ENCODE measurements around the gene CHCT1. TPM values are rescaled to one million over a fixed set of nuclear protein-coding genes. Genes with fewer than 3 reads are reported as not detected.
A peak's percentile ranks its signal among the peaks of the same experiment; 100 is the strongest.

CHCT1 gene
- total RNA-seq, 1 donor from 2014 or later, result 0.44 TPM

DNA sequence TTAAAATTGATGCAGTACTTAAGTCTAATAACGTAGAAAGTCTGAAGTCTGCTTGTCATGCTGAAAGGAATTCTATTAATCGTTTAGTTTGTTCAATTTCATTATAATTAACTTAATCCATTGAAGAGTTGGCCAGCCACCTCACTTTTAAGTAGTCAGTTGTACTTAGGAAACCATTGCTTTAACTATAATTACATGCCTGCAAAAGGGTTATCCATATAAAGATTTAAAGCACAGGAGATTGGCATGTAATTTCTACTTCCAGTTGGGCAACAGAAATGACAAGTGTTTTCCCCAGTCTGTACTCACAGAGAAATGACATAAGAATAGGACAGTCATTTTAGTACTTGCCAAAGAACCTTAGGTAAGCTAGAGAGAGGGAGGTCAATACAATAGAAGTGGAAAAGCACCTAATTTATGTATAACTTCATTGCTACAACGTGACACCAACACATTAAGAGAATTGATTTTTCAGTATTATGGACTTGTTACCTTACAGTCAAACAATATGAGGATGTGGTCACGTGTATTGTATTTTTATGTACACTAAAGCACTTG lies 26.7 kb upstream of the CHCT1 start:
- no peaks in the 10 kb centered on the region for H3K9me3 Mint-ChIP-seq
- H3K4me1 Mint-ChIP-seq, result peaks cover 67% of the 10 kb centered on the region
- no peaks in the 10 kb centered on the region for H3K27me3 Mint-ChIP-seq
- POLR2A ChIA-PET, result no interaction called here
- DNase-seq, result no peak
- TF ChIP-seq, protein P1, sequence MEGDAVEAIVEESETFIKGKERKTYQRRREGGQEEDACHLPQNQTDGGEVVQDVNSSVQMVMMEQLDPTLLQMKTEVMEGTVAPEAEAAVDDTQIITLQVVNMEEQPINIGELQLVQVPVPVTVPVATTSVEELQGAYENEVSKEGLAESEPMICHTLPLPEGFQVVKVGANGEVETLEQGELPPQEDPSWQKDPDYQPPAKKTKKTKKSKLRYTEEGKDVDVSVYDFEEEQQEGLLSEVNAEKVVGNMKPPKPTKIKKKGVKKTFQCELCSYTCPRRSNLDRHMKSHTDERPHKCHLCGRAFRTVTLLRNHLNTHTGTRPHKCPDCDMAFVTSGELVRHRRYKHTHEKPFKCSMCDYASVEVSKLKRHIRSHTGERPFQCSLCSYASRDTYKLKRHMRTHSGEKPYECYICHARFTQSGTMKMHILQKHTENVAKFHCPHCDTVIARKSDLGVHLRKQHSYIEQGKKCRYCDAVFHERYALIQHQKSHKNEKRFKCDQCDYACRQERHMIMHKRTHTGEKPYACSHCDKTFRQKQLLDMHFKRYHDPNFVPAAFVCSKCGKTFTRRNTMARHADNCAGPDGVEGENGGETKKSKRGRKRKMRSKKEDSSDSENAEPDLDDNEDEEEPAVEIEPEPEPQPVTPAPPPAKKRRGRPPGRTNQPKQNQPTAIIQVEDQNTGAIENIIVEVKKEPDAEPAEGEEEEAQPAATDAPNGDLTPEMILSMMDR (IDR thresholded peaks at IDR 0.05), result no peak
- no peak overlapping the region for H3K4me3 Mint-ChIP-seq
- intact Hi-C loops (cut with micrococcal nuclease), result loop anchor here (5.0 to 10.0 kb wide), 5 partner anchors 38 to 1761 kb away; partner anchors contain the start of genes APPBP2, GDPD1 and HEATR6
- CTCF ChIA-PET, result no interaction called here
- ATAC-seq (ENCODE audit: low read depth), result no peak
- H3K27ac Mint-ChIP-seq, result peak overlapping the region; percentile 62
- peaks cover 14% of the 10 kb centered on the region for H3K36me3 Mint-ChIP-seq (ENCODE audit: low read depth)

- intact Hi-C loops (cut with micrococcal nuclease), result loop anchor here (5.0 to 10.0 kb wide), 5 partner anchors 39 to 1762 kb away; partner anchors contain the start of genes APPBP2, GDPD1 and HEATR6
- ChIA-PET POLR2A (interaction anchor here (1.0 kb wide), 1 partner anchor 281 kb away, joined by 3 read pairs; no protein-coding TSS in a partner anchor), CTCF (no interaction called here)
- Mint-ChIP-seq H3K4me3 (no peak overlapping the region), H3K36me3 (ENCODE audit: low read depth) (peaks cover 8% of the 10 kb centered on the region), H3K27ac (peak overlapping the region; percentile 22), H3K4me1 (peaks cover 69% of the 10 kb centered on the region), H3K27me3 (no peaks in the 10 kb centered on the region), H3K9me3 (no peaks in the 10 kb centered on the region)
- no peak for DNase-seq
- TF ChIP-seq, protein P1 (IDR thresholded peaks at IDR 0.05), result no peak
- no peak for ATAC-seq (ENCODE audit: low read depth)
These were observed 25.9 kb upstream of the CHCT1 start for GRCh38 chr17:60396412-60396811.

- no peaks in the 10 kb centered on the region for H3K9me3 Mint-ChIP-seq
- peaks cover 74% of the 10 kb centered on the region for H3K4me1 Mint-ChIP-seq
- ChIA-PET POLR2A (interaction anchor here (0.5 to 1.6 kb wide), 6 partner anchors 16 to 279 kb away, joined by 3 to 6 read pairs (median 4); partner anchors contain the start of genes BCAS3 and CHCT1), CTCF (interaction anchor here (0.6 kb wide), 1 partner anchor 284 kb away, joined by 3 read pairs; no protein-coding TSS in a partner anchor)
- TF ChIP-seq, protein P1 (IDR thresholded peaks at IDR 0.05), result no peak
- H3K4me3 Mint-ChIP-seq, result peak overlapping the region; percentile 55
- no peaks in the 10 kb centered on the region for H3K36me3 Mint-ChIP-seq (ENCODE audit: low read depth)
- intact Hi-C loops (cut with micrococcal nuclease), result loop anchor here (1.0 to 10.0 kb wide), 8 partner anchors 23 to 1764 kb away; partner anchors contain the start of genes APPBP2, GDPD1 and HEATR6
- no peaks in the 10 kb centered on the region for H3K27me3 Mint-ChIP-seq
- peak overlapping the region; percentile 64 for H3K27ac Mint-ChIP-seq
- ATAC-seq (ENCODE audit: low read depth), result peak; percentile 95
- DNase-seq, result peak; percentile 36
These were observed 23.9 kb upstream of the CHCT1 start for GRCh38 chr17:60398227-60398959.

DNA sequence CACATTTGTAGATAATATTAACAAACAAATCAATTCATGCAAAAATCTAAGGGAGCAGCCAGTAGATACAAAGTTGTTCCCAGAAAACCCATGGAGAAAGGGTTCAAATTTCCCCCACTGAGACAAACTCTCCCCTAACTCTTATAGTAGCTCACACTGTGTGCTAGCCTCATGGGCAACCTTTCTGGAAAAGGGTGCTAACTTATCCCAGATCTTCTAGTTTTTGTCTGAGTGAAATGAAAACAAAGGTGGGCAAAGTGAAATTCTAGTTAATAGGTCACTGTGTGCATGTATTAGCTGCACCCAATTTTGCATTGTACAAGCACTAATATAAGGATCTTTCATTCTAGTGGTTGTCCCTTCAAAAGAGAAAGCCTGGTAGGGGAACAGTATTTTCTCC lies 20.5 kb upstream of the CHCT1 start:
- no peaks in the 10 kb centered on the region for H3K36me3 Mint-ChIP-seq (ENCODE audit: low read depth)
- no peak overlapping the region for H3K27ac Mint-ChIP-seq
- H3K4me3 Mint-ChIP-seq, result no peak overlapping the region
- peaks cover 53% of the 10 kb centered on the region for H3K4me1 Mint-ChIP-seq
- ChIA-PET CTCF (interaction anchor here (2.6 kb wide), 1 partner anchor 19 kb away, joined by 7 read pairs; no protein-coding TSS in a partner anchor), POLR2A (no interaction called here)
- TF ChIP-seq, protein P1 (IDR thresholded peaks at IDR 0.05), result no peak
- no peaks in the 10 kb centered on the region for H3K9me3 Mint-ChIP-seq
- intact Hi-C loops (cut with micrococcal nuclease), result no loop called here
- H3K27me3 Mint-ChIP-seq, result no peaks in the 10 kb centered on the region
- DNase-seq (no peak), ATAC-seq (ENCODE audit: low read depth) (no peak)

DNA sequence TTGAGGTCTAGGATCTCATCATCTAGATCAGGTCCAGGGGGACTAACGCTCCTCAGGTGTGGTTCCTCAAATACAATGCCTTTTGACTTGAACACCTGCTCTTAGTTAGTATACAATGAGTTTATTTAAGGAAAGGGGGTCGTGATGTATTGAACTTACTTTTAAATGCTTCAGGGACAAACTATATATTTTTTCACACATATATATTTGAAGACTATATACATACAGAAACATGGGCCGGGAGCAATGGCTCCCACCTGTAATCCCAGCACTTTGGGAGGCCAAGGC lies 18.8 kb upstream of the CHCT1 start:
- TF ChIP-seq, protein P1 (IDR thresholded peaks at IDR 0.05), result no peak
- intact Hi-C loops (cut with micrococcal nuclease), result no loop called here
- no peaks in the 10 kb centered on the region for H3K27me3 Mint-ChIP-seq
- H3K4me1 Mint-ChIP-seq, result peaks cover 38% of the 10 kb centered on the region
- no peaks in the 10 kb centered on the region for H3K36me3 Mint-ChIP-seq (ENCODE audit: low read depth)
- ChIA-PET CTCF (interaction anchor here (2.6 kb wide), 1 partner anchor 18 kb away, joined by 7 read pairs; no protein-coding TSS in a partner anchor), POLR2A (interaction anchor here (0.7 kb wide), 1 partner anchor 62 kb away, joined by 3 read pairs; no protein-coding TSS in a partner anchor)
- ATAC-seq (ENCODE audit: low read depth) (no peak), DNase-seq (no peak)
- no peak overlapping the region for H3K4me3 Mint-ChIP-seq
- H3K27ac Mint-ChIP-seq, result no peak overlapping the region
- H3K9me3 Mint-ChIP-seq, result no peaks in the 10 kb centered on the region

All from activated B cell treated with CpG ODN at 0.5 μM for 24 hours (primary cell).